H1 (cell line): ENCODE measurements around the gene ATP7A. TPM values are rescaled to one million over a fixed set of nuclear protein-coding genes. Genes with fewer than 3 reads are reported as not detected.

ENCODE experiments used
- CHD7 ChIP-seq: fragments of 300-600 bp; sonication (generic); IDR thresholded peaks from 2 replicates; pipeline ENCODE4 v1.7.1; 2012; ENCODE audit warnings: low read length, moderate library complexity, mild to moderate bottlenecking, inconsistent platforms; ENCODE audit not compliant: insufficient replicate concordance
- FOSL1 ChIP-seq: IDR thresholded peaks from 2 replicates; pipeline ENCODE4 v1.6.1; 2011; ENCODE audit warnings: mild to moderate bottlenecking, low read depth, low read length, moderate library complexity; ENCODE audit not compliant: insufficient read depth
- JUND ChIP-seq: IDR thresholded peaks from 2 replicates; pipeline ENCODE4 v1.6.1; 2011; ENCODE audit warnings: mild to moderate bottlenecking, improper control_type of control experiment, low read length
- POLR2A ChIP-seq, 2 experiments: IDR thresholded peaks; 1 replicate in 1 of 2; 2 replicates in 1 of 2; pipeline ENCODE4 v1.6.1; 2011; ENCODE audit warnings: low read depth in 2 of 2, low read length in 2 of 2, mild to moderate bottlenecking in 2 of 2; ENCODE audit errors: control extremely low read depth in 1 of 2
- SUZ12 ChIP-seq: fragments of 200-600 bp; sonication (generic); IDR thresholded peaks from 2 replicates; pipeline ENCODE4 v1.6.1; 2012; ENCODE audit warnings: mild to moderate bottlenecking, inconsistent platforms, low read length, moderate library complexity, mixed read lengths
- polyA plus RNA-seq, 7 experiments: library from polyadenylated mRNA; depleted of rRNA in 3 of 7; stranded (reverse) in 5 of 7; unstranded in 2 of 7; fragments of >200 nt in 5 of 7; fragments of 200-250 nt in 2 of 7; gene quantifications; 1 replicate in 5 of 7; 2 replicates in 1 of 7; 4 replicates in 1 of 7; pipeline versions ENCODE4 v1.2.1 to v1.2.3, GENCODE V29; 2011 to 2013; ENCODE audit warnings: missing spikeins in 2 of 7, mixed read lengths in 2 of 7
- total RNA-seq: library from RNA; stranded (reverse); fragmentation: NEBNext Ultra II Directional; extraction: Animal tissue kit (Norgen Biotek cat#: 25700); gene quantifications from 2 replicates; pipeline ENCODE4 v1.2.1, GENCODE V29; 2021

Gene ATP7A
- total and polyA plus RNA-seq, 2 of the 8 experiments (the other 6 are each of a cell fraction or from before 2014, with no cell fraction given), result 0.73 to 2.8 TPM

GRCh38 chrX:78074088-78074487, 163.6 kb downstream of the ATP7A start (continued):
- TF ChIP-seq CHD7, result no peak
- no peak for TF ChIP-seq JUND
- no peak for TF ChIP-seq FOSL1
- no peak for TF ChIP-seq SUZ12
- TF ChIP-seq POLR2A (IDR thresholded peaks at IDR 0.05; ENCODE audit: control extremely low read depth in 1 of 2, low read depth in 2 of 2, low read length in 2 of 2), result no peak
